Kidney (tissue), 14 donors: ENCODE measurements around the gene PRKCE. TPM values are rescaled to one million over a fixed set of nuclear protein-coding genes. Genes with fewer than 3 reads are reported as not detected.
A peak's percentile ranks its signal among the peaks of the same experiment; 100 is the strongest.

Experiments
- DNase-seq, 5 donors: peaks; one replicate each; pipeline ENCODE4 v3.0.0-alpha.2; 2013 to 2020
- FAIRE-seq: peaks from 2 replicates; lab custom pipeline; 2012; peaks lifted over from hg19 to GRCh38; lab: Jason Lieb, UNC
- H3K27ac ChIP-seq, 2 donors: one replicate each; pipeline ENCODE4 v1.7.0; 2013; ENCODE audit warnings: low read depth in 2 of 2, low read length in 2 of 2, inconsistent platforms in 1 of 2
- H3K27me3 ChIP-seq: one replicate; pipeline ENCODE4 v1.7.1; 2013; ENCODE audit warnings: low read length, inconsistent platforms; ENCODE audit not compliant: control insufficient read depth, insufficient read depth
- H3K36me3 ChIP-seq, 3 donors: one replicate each; pipeline versions ENCODE4 v1.7.0 to v1.7.1; 2013; ENCODE audit warnings: low read length in 3 of 3, control low read depth in 1 of 3, inconsistent platforms in 1 of 3; ENCODE audit not compliant: insufficient read depth in 3 of 3, control insufficient read depth in 2 of 3
- H3K4me1 ChIP-seq, 3 donors: one replicate each; pipeline versions ENCODE4 v1.7.0 to v1.7.1; 2013; ENCODE audit warnings: low read length in 3 of 3, inconsistent platforms in 1 of 3, low read depth in 1 of 3; ENCODE audit not compliant: control insufficient read depth in 2 of 3, insufficient read depth in 2 of 3
- H3K4me3 ChIP-seq, 3 donors: one replicate each; pipeline versions ENCODE4 v1.7.0 to v1.8.1; 2013; ENCODE audit warnings: low read length in 3 of 3, control low read depth in 1 of 3, inconsistent platforms in 1 of 3
- H3K9ac ChIP-seq, 3 donors: one replicate each; pipeline versions ENCODE4 v1.7.0 to v1.7.1; 2013; ENCODE audit warnings: low read length in 3 of 3, control low read depth in 1 of 3, inconsistent platforms in 1 of 3
- H3K9me3 ChIP-seq, 3 donors: one replicate each; pipeline versions ENCODE4 v1.7.0 to v1.7.1; 2013; ENCODE audit warnings: low read length in 3 of 3, control low read depth in 1 of 3, inconsistent platforms in 1 of 3; ENCODE audit not compliant: control insufficient read depth in 2 of 3, insufficient read depth in 1 of 3
- CTCF ChIP-seq: IDR thresholded peaks from 3 replicates; pipeline ENCODE4 v1.5.1; 2012; ENCODE audit warnings: mild to moderate bottlenecking, moderate library complexity, borderline replicate concordance; ENCODE audit not compliant: insufficient read depth; ENCODE audit errors: extremely low read depth
- intact Hi-C: fragments of 100-400 bp; cut with DNase I; formaldehyde crosslinking; loops from one replicate; pipeline ENCODE4 v1.11.1; 2022
- polyA plus RNA-seq: library from polyadenylated mRNA; stranded (reverse); fragments of 350-450 nt; fragmentation: Illumina TruSeq; extraction: RNeasy Lipid Tissue Mini Kit (QIAGEN cat#74804); gene quantifications from one replicate; pipeline ENCODE4 v1.2.3, GENCODE V29; 2014; ENCODE audit warnings: low read depth, low replicate concordance; ENCODE audit not compliant: insufficient read depth
- total RNA-seq: library from RNA; stranded (reverse); fragmentation: NEBNext Ultra II Directional; extraction: Animal tissue kit (Norgen Biotek cat#: 25700); gene quantifications from one replicate; pipeline ENCODE4 v1.2.1, GENCODE V29; 2021
- donor health status: control.
- donor health status: control.
- donor health status: control.
- donor health status: control.
- donor health status: control.
- donor health status: DM: yes; HTN: yes; CAD: no.
- donor health status: Normal renal cell carcinoma (clear cell type).

The PRKCE gene
- total and polyA plus RNA-seq, 2 donors from 2014 or later: 11.1 to 27.3 TPM

GRCh38 chr2:46106690-46107089, 455.2 kb downstream of the PRKCE start:
- TF ChIP-seq CTCF: no peak
- Histone ChIP-seq H3K4me1 (no peaks in the 10 kb centered on the region), H3K27ac (no peak overlapping the region), H3K9me3 (peaks cover 0 to 11% (median 0%) of the 10 kb centered on the region in 3 donors), H3K36me3 (peaks cover 0 to 11% (median 0%) of the 10 kb centered on the region in 3 donors), H3K4me3 (no peak overlapping the region), H3K27me3 (no peaks in the 10 kb centered on the region), H3K9ac (no peak overlapping the region)
- intact Hi-C loops: no loop called here
- no peak for FAIRE-seq
- no peak for DNase-seq

GRCh38 chr2:46114996-46115395, 463.5 kb downstream of the PRKCE start:
- FAIRE-seq (no peak), DNase-seq (no peak)
- Histone ChIP-seq H3K4me3 (no peak overlapping the region), H3K4me1 (peaks cover 0 to 6% (median 0%) of the 10 kb centered on the region in 3 donors), H3K27ac (no peak overlapping the region), H3K9ac (no peak overlapping the region), H3K9me3 (no peaks in the 10 kb centered on the region), H3K36me3 (no peaks in the 10 kb centered on the region), H3K27me3 (no peaks in the 10 kb centered on the region)
- TF ChIP-seq CTCF: no peak
- intact Hi-C loops: no loop called here

GRCh38 chr2:46116150-46116549, 464.7 kb downstream of the PRKCE start:
- peak overlapping the region in 1 of 2 donors; percentile 42 for H3K27ac ChIP-seq
- FAIRE-seq: no peak
- H3K27me3 ChIP-seq: no peaks in the 10 kb centered on the region
- peaks cover 0 to 6% (median 4%) of the 10 kb centered on the region in 3 donors for H3K4me1 ChIP-seq
- no peaks in the 10 kb centered on the region for H3K9me3 ChIP-seq
- no peaks in the 10 kb centered on the region for H3K36me3 ChIP-seq
- DNase-seq: no peak
- intact Hi-C loops: no loop called here
- H3K9ac ChIP-seq: no peak overlapping the region
- no peak overlapping the region for H3K4me3 ChIP-seq
- no peak for TF ChIP-seq CTCF

GRCh38 chr2:46116553-46116991, 465.1 kb downstream of the PRKCE start:
- DNase-seq: peak in 1 of 5 donors; percentile 26
- no peak overlapping the region for H3K4me3 ChIP-seq
- H3K9me3 ChIP-seq: no peaks in the 10 kb centered on the region
- H3K27ac ChIP-seq: peak overlapping the region in 1 of 2 donors; percentile 42
- FAIRE-seq: no peak
- H3K36me3 ChIP-seq: no peaks in the 10 kb centered on the region
- no peak overlapping the region for H3K9ac ChIP-seq
- H3K4me1 ChIP-seq: peaks cover 0 to 7% (median 6%) of the 10 kb centered on the region in 3 donors
- intact Hi-C loops: no loop called here
- H3K27me3 ChIP-seq: no peaks in the 10 kb centered on the region
- no peak for TF ChIP-seq CTCF
